HEK293 (cell line): ENCODE measurements around the gene CALHM3.

Experiments used
- CTCF ChIA-PET: fragments of 350-600 bp; formaldehyde crosslinking; extraction: SDS; loops from one replicate; lab custom pipeline; 2021; ENCODE audit warnings: antibody characterized with exemption; lab: Yijun Ruan, JAX
- POLR2A ChIA-PET: fragments of 300-600 bp; formaldehyde crosslinking; extraction: SDS; loops from one replicate; lab custom pipeline; 2020; ENCODE audit warnings: antibody characterized with exemption, inconsistent platforms; lab: Yijun Ruan, JAX
- H3K27ac ChIP-seq: fragments of 200-500 bp; sonication (Bioruptor generic); 2 replicates; pipeline ENCODE4 v1.5.1; 2014; ENCODE audit warnings: low read depth, low read length, control low read depth, inconsistent platforms; ENCODE audit errors: extremely low read depth
- H3K36me3 ChIP-seq, 2 experiments: fragments of 200-500 bp in 1 of 2; sonication (Bioruptor generic) in 1 of 2; 1 replicate in 1 of 2; 2 replicates in 1 of 2; pipeline ENCODE4 v1.5.1; 2014 to 2017; ENCODE audit warnings: inconsistent platforms in 2 of 2, low read length in 2 of 2; ENCODE audit not compliant: control insufficient read depth in 2 of 2, insufficient read depth in 1 of 2
- H3K4me1 ChIP-seq: fragments of 200-500 bp; sonication (Bioruptor generic); 2 replicates; pipeline ENCODE4 v1.5.1; 2014; ENCODE audit warnings: mild to moderate bottlenecking, low read length, inconsistent platforms; ENCODE audit not compliant: control insufficient read depth, insufficient read depth
- H3K4me3 ChIP-seq: 2 replicates; pipeline ENCODE4 v1.5.1; 2011; ENCODE audit warnings: low read depth, mild to moderate bottlenecking, control low read depth, low read length, moderate library complexity
- H3K9me3 ChIP-seq: fragments of 200-500 bp; sonication (Bioruptor generic); 2 replicates; pipeline ENCODE4 v1.5.1; 2014; ENCODE audit warnings: low read depth, low read length, inconsistent platforms; ENCODE audit not compliant: control insufficient read depth, insufficient read depth
- EGR2 ChIP-seq: fragments of 450-650 bp; formaldehyde crosslinking; IDR thresholded peaks from 2 replicates; pipeline ENCODE4 v1.5.1; 2016; ENCODE audit warnings: low read depth, missing biosample characterization, missing genetic modification characterization
- OVOL3 ChIP-seq: fragments of 450-650 bp; formaldehyde crosslinking; IDR thresholded peaks from 2 replicates; pipeline ENCODE4 v1.5.1; 2016; ENCODE audit warnings: missing biosample characterization, missing genetic modification characterization
- YY1 ChIP-seq: fragments of 450-650 bp; formaldehyde crosslinking; IDR thresholded peaks from 2 replicates; pipeline ENCODE4 v1.5.1; 2018; ENCODE audit warnings: missing biosample characterization, missing genetic modification characterization
- YY2 ChIP-seq: fragments of 450-650 bp; formaldehyde crosslinking; IDR thresholded peaks from 2 replicates; pipeline ENCODE4 v1.5.1; 2016; ENCODE audit warnings: missing biosample characterization, missing genetic modification characterization
- ZBTB20 ChIP-seq: fragments of 450-650 bp; formaldehyde crosslinking; IDR thresholded peaks from 2 replicates; pipeline ENCODE4 v1.5.1; 2016; ENCODE audit warnings: missing biosample characterization, missing genetic modification characterization
- ZBTB21 ChIP-seq: fragments of 450-650 bp; formaldehyde crosslinking; IDR thresholded peaks from 2 replicates; pipeline ENCODE4 v1.5.1; 2017; ENCODE audit warnings: missing biosample characterization, missing genetic modification characterization
- ZFHX2 ChIP-seq: fragments of 450-650 bp; formaldehyde crosslinking; conservative IDR thresholded peaks from 2 replicates; pipeline ENCODE4 v1.5.1; 2016; ENCODE audit warnings: missing biosample characterization, missing genetic modification characterization
- ZNF121 ChIP-seq: fragments of 450-650 bp; formaldehyde crosslinking; IDR thresholded peaks from 2 replicates; pipeline ENCODE4 v1.5.1; 2016; ENCODE audit warnings: missing biosample characterization, missing genetic modification characterization
- ZNF133 ChIP-seq: fragments of 450-650 bp; formaldehyde crosslinking; IDR thresholded peaks from 2 replicates; pipeline ENCODE4 v1.5.1; 2016; ENCODE audit warnings: missing biosample characterization, missing genetic modification characterization
- ZNF24 ChIP-seq: fragments of 450-650 bp; formaldehyde crosslinking; IDR thresholded peaks from 2 replicates; pipeline ENCODE4 v1.5.1; 2016; ENCODE audit warnings: missing biosample characterization, missing genetic modification characterization
- ZNF248 ChIP-seq: fragments of 450-650 bp; formaldehyde crosslinking; IDR thresholded peaks from 2 replicates; pipeline ENCODE4 v1.5.1; 2017; ENCODE audit warnings: missing biosample characterization, missing genetic modification characterization
- ZNF561 ChIP-seq: fragments of 450-650 bp; IDR thresholded peaks from 2 replicates; pipeline ENCODE4 v1.5.1; 2018; ENCODE audit warnings: missing biosample characterization, missing genetic modification characterization, borderline replicate concordance
- ZNF660 ChIP-seq: fragments of 450-650 bp; IDR thresholded peaks from 2 replicates; pipeline ENCODE4 v1.5.1; 2018; ENCODE audit warnings: missing biosample characterization, mild to moderate bottlenecking, missing genetic modification characterization
- ZNF768 ChIP-seq: fragments of 450-650 bp; formaldehyde crosslinking; IDR thresholded peaks from 2 replicates; pipeline ENCODE4 v1.5.1; 2018; ENCODE audit warnings: missing biosample characterization, mild to moderate bottlenecking, missing genetic modification characterization
- ZNF792 ChIP-seq: fragments of 450-650 bp; formaldehyde crosslinking; IDR thresholded peaks from 2 replicates; pipeline ENCODE4 v1.5.1; 2016; ENCODE audit warnings: missing biosample characterization, missing genetic modification characterization
- TF ChIP-seq, protein P1 (sequence below): fragments of 450-650 bp; formaldehyde crosslinking; IDR thresholded peaks from 2 replicates; pipeline ENCODE4 v1.5.1; 2016; ENCODE audit warnings: missing biosample characterization, missing genetic modification characterization, borderline replicate concordance
- TF ChIP-seq, protein P2 (sequence below): fragments of 450-650 bp; formaldehyde crosslinking; IDR thresholded peaks from 2 replicates; pipeline ENCODE4 v1.5.1; 2016; ENCODE audit warnings: missing biosample characterization, missing genetic modification characterization, low read depth
- TF ChIP-seq, protein P3 (sequence below): fragments of 450-650 bp; formaldehyde crosslinking; IDR thresholded peaks from 2 replicates; pipeline ENCODE4 v1.5.1; 2016; ENCODE audit warnings: missing biosample characterization, missing genetic modification characterization
- TF ChIP-seq, protein P4 (sequence below): fragments of 450-650 bp; formaldehyde crosslinking; IDR thresholded peaks from 2 replicates; pipeline ENCODE4 v1.5.1; 2016; ENCODE audit warnings: missing biosample characterization, missing genetic modification characterization

CALHM3 gene

DNA sequence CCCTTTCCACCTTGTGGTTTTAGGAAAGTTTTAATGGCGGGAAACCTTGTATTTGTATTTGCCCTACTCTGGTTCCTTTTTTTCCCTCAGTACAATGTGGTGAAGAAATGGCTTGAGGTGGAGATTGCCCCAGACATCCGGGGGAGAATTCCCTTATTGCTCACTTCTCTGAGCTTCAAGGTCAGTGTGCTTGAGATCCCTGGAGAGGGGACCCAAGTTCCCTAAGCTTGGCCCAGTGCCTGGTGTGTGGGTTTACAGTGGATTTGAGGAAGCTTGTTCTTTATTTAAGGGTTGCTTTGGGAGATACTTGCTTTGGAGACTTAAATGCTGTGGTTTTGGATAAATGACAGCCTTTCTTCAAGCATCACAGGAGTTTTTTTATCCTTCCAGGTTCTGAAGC is 45.2 kb downstream of the CALHM3 start:
- peaks cover 52 to 90% of the 10 kb centered on the region in 2 experiments for H3K36me3 ChIP-seq
- POLR2A ChIA-PET = no interaction called here
- no peaks in the 10 kb centered on the region for H3K4me1 ChIP-seq
- H3K27ac ChIP-seq = no peak overlapping the region
- CTCF ChIA-PET = interaction anchor here (0.7 to 1.3 kb wide), 4 partner anchors 18 to 76 kb away, joined by 3 to 6 read pairs (median 4); no protein-coding TSS in a partner anchor
- H3K4me3 ChIP-seq = no peak overlapping the region
- H3K9me3 ChIP-seq = no peaks in the 10 kb centered on the region
- TF ChIP-seq ZNF133 (no peak), ZBTB20 (tag by site-specific recombination) (no peak)
- TF ChIP-seq, protein P1, sequence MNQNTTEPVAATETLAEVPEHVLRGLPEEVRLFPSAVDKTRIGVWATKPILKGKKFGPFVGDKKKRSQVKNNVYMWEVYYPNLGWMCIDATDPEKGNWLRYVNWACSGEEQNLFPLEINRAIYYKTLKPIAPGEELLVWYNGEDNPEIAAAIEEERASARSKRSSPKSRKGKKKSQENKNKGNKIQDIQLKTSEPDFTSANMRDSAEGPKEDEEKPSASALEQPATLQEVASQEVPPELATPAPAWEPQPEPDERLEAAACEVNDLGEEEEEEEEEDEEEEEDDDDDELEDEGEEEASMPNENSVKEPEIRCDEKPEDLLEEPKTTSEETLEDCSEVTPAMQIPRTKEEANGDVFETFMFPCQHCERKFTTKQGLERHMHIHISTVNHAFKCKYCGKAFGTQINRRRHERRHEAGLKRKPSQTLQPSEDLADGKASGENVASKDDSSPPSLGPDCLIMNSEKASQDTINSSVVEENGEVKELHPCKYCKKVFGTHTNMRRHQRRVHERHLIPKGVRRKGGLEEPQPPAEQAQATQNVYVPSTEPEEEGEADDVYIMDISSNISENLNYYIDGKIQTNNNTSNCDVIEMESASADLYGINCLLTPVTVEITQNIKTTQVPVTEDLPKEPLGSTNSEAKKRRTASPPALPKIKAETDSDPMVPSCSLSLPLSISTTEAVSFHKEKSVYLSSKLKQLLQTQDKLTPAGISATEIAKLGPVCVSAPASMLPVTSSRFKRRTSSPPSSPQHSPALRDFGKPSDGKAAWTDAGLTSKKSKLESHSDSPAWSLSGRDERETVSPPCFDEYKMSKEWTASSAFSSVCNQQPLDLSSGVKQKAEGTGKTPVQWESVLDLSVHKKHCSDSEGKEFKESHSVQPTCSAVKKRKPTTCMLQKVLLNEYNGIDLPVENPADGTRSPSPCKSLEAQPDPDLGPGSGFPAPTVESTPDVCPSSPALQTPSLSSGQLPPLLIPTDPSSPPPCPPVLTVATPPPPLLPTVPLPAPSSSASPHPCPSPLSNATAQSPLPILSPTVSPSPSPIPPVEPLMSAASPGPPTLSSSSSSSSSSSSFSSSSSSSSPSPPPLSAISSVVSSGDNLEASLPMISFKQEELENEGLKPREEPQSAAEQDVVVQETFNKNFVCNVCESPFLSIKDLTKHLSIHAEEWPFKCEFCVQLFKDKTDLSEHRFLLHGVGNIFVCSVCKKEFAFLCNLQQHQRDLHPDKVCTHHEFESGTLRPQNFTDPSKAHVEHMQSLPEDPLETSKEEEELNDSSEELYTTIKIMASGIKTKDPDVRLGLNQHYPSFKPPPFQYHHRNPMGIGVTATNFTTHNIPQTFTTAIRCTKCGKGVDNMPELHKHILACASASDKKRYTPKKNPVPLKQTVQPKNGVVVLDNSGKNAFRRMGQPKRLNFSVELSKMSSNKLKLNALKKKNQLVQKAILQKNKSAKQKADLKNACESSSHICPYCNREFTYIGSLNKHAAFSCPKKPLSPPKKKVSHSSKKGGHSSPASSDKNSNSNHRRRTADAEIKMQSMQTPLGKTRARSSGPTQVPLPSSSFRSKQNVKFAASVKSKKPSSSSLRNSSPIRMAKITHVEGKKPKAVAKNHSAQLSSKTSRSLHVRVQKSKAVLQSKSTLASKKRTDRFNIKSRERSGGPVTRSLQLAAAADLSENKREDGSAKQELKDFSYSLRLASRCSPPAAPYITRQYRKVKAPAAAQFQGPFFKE (tag by site-specific recombination) = no peak
- TF ChIP-seq, all 188 proteins: peak for 0

DNA sequence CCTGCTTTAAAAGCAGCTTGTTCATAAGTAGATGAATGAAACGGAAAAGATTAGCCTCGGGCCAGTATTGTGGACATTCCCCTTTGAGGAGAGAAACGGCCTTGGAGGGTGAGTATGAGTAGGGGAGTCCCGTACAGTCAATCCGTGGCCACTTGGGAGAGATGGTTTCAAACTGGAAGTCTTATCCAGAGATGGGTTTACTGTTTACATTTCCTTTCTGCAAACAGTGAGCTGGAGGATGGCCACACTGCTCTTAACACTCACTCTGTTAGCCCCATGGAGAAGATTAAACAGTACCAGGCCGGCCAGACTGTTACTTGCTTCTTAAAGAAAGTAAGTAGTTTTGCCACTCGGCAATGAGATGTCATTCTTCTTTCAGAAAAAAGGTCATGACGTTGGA is 47.1 kb downstream of the CALHM3 start:
- Histone ChIP-seq H3K4me3 (no peak overlapping the region), H3K9me3 (no peaks in the 10 kb centered on the region), H3K4me1 (no peaks in the 10 kb centered on the region), H3K27ac (no peak overlapping the region), H3K36me3 (peaks cover 46 to 93% of the 10 kb centered on the region in 2 experiments)
- ChIA-PET CTCF (interaction anchor here (0.7 to 1.0 kb wide), 3 partner anchors 47 to 131 kb away, joined by 3 read pairs; partner anchors contain the start of gene CALHM3), POLR2A (no interaction called here)
- TF ChIP-seq ZFHX2 (tag by site-specific recombination) = no peak
- TF ChIP-seq ZNF792 = no peak
- TF ChIP-seq ZNF248 = no peak
- TF ChIP-seq ZNF660 (tag by site-specific recombination) = no peak
- TF ChIP-seq YY2 = no peak
- TF ChIP-seq ZBTB21 (tag by site-specific recombination) = no peak
- TF ChIP-seq, protein P2, sequence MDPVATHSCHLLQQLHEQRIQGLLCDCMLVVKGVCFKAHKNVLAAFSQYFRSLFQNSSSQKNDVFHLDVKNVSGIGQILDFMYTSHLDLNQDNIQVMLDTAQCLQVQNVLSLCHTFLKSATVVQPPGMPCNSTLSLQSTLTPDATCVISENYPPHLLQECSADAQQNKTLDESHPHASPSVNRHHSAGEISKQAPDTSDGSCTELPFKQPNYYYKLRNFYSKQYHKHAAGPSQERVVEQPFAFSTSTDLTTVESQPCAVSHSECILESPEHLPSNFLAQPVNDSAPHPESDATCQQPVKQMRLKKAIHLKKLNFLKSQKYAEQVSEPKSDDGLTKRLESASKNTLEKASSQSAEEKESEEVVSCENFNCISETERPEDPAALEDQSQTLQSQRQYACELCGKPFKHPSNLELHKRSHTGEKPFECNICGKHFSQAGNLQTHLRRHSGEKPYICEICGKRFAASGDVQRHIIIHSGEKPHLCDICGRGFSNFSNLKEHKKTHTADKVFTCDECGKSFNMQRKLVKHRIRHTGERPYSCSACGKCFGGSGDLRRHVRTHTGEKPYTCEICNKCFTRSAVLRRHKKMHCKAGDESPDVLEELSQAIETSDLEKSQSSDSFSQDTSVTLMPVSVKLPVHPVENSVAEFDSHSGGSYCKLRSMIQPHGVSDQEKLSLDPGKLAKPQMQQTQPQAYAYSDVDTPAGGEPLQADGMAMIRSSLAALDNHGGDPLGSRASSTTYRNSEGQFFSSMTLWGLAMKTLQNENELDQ (tag by site-specific recombination) = no peak
- TF ChIP-seq OVOL3 (tag by site-specific recombination) = no peak

DNA sequence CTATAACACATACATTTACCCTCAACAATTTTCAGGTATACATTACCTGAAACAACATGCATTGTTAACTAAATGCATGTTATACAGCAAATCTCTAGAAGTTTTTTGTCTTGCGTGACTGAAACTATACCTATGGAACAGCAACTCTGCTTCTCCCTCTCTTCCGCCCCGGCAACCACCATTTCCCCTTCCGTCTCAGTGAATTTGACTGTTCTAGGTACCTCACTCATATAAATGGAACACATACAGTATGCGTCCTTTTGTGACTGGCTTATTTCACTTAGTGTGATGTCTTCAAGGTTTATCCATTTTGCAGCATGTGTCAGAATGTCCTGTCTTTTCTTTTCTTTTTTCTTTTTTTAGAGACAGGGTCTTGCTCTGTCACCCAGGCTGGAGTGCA is 49.4 kb downstream of the CALHM3 start:
- Histone ChIP-seq H3K36me3 (peaks cover 47 to 92% of the 10 kb centered on the region in 2 experiments), H3K4me1 (no peaks in the 10 kb centered on the region), H3K9me3 (no peaks in the 10 kb centered on the region), H3K27ac (no peak overlapping the region), H3K4me3 (no peak overlapping the region)
- POLR2A ChIA-PET = no interaction called here
- CTCF ChIA-PET = interaction anchor here (0.7 kb wide), 1 partner anchor 135 kb away, joined by 3 read pairs; no protein-coding TSS in a partner anchor
- TF ChIP-seq ZNF561 = no peak
- no peak for TF ChIP-seq YY1 (tag by site-specific recombination)
- TF ChIP-seq, protein P3, sequence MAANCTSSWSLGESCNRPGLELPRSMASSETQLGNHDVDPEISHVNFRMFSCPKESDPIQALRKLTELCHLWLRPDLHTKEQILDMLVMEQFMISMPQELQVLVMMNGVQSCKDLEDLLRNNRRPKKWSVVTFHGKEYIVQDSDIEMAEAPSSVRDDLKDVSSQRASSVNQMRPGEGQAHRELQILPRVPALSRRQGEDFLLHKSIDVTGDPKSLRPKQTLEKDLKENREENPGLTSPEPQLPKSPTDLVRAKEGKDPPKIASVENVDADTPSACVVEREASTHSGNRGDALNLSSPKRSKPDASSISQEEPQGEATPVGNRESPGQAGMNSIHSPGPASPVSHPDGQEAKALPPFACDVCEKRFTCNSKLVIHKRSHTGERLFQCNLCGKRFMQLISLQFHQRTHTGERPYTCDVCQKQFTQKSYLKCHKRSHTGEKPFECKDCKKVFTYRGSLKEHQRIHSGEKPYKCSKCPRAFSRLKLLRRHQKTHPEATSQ = no peak
- TF ChIP-seq EGR2 (tag by site-specific recombination) = no peak
- TF ChIP-seq ZNF768 = no peak
- no peak for TF ChIP-seq ZNF24 (tag by site-specific recombination)
- no peak for TF ChIP-seq ZNF121
- TF ChIP-seq, protein P4, sequence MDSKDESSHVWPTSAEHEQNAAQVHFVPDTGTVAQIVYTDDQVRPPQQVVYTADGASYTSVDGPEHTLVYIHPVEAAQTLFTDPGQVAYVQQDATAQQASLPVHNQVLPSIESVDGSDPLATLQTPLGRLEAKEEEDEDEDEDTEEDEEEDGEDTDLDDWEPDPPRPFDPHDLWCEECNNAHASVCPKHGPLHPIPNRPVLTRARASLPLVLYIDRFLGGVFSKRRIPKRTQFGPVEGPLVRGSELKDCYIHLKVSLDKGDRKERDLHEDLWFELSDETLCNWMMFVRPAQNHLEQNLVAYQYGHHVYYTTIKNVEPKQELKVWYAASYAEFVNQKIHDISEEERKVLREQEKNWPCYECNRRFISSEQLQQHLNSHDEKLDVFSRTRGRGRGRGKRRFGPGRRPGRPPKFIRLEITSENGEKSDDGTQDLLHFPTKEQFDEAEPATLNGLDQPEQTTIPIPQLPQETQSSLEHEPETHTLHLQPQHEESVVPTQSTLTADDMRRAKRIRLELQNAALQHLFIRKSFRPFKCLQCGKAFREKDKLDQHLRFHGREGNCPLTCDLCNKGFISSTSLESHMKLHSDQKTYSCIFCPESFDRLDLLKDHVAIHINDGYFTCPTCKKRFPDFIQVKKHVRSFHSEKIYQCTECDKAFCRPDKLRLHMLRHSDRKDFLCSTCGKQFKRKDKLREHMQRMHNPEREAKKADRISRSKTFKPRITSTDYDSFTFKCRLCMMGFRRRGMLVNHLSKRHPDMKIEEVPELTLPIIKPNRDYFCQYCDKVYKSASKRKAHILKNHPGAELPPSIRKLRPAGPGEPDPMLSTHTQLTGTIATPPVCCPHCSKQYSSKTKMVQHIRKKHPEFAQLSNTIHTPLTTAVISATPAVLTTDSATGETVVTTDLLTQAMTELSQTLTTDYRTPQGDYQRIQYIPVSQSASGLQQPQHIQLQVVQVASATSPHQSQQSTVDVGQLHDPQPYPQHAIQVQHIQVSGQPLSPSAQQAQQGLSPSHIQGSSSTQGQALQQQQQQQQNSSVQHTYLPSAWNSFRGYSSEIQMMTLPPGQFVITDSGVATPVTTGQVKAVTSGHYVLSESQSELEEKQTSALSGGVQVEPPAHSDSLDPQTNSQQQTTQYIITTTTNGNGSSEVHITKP (tag by site-specific recombination) = no peak
